MM.1S (cell line): ENCODE measurements around the gene RAX.

ENCODE experiments used
- DNase-seq: peaks from one replicate; pipeline ENCODE4 v3.0.0-alpha.2; 2015
- H2AFZ ChIP-seq: fragments of 300-600 bp; sonication (generic); 2 replicates; pipeline ENCODE4 v1.6.0; 2016; ENCODE audit warnings: antibody characterized with exemption, low read length
- H3F3A ChIP-seq: fragments of 300-600 bp; sonication (generic); 2 replicates; pipeline ENCODE4 v1.6.1; 2016; ENCODE audit warnings: mild to moderate bottlenecking, antibody characterized with exemption, low read length, moderate library complexity, mixed read lengths; ENCODE audit not compliant: insufficient read depth
- H3K27ac ChIP-seq: fragments of 300-600 bp; sonication (generic); 2 replicates; pipeline ENCODE4 v1.5.1; 2016; ENCODE audit warnings: mild to moderate bottlenecking, low read length
- H3K27me3 ChIP-seq: fragments of 300-600 bp; sonication (generic); replicated peaks from 2 replicates; pipeline ENCODE4 v1.6.0; 2016; ENCODE audit warnings: low read length; ENCODE audit not compliant: insufficient read depth
- H3K36me3 ChIP-seq: fragments of 300-600 bp; sonication (generic); replicated peaks from 2 replicates; pipeline ENCODE4 v1.6.1; 2016; ENCODE audit warnings: mild to moderate bottlenecking, low read length, mixed read lengths; ENCODE audit not compliant: insufficient read depth
- H3K4me1 ChIP-seq: fragments of 300-600 bp; sonication (generic); 2 replicates; pipeline ENCODE4 v1.6.1; 2016; ENCODE audit warnings: low read length, mixed read lengths
- H3K4me2 ChIP-seq: fragments of 300-600 bp; sonication (generic); 2 replicates; pipeline ENCODE4 v1.6.0; 2016; ENCODE audit warnings: low read depth, low read length
- H3K4me3 ChIP-seq: fragments of 300-600 bp; sonication (generic); 2 replicates; pipeline ENCODE4 v1.5.1; 2016; ENCODE audit warnings: low read length, mixed read lengths
- H3K79me2 ChIP-seq: fragments of 300-600 bp; sonication (generic); 2 replicates; pipeline ENCODE4 v1.6.1; 2016; ENCODE audit warnings: mixed run types, low read length, mixed read lengths
- H3K9ac ChIP-seq: fragments of 300-600 bp; sonication (generic); 2 replicates; pipeline ENCODE4 v1.6.1; 2016; ENCODE audit warnings: low read length, mixed read lengths
- H3K9me2 ChIP-seq: fragments of 300-600 bp; sonication (generic); replicated peaks from 2 replicates; pipeline ENCODE4 v1.6.1; 2016; ENCODE audit warnings: mild to moderate bottlenecking, low read length, mixed read lengths; ENCODE audit not compliant: insufficient read depth
- H3K9me3 ChIP-seq: fragments of 300-600 bp; sonication (generic); replicated peaks from 2 replicates; pipeline ENCODE4 v1.6.1; 2016; ENCODE audit warnings: mild to moderate bottlenecking, low read length, mixed read lengths; ENCODE audit not compliant: insufficient read depth
- H4K20me1 ChIP-seq: fragments of 300-600 bp; sonication (generic); 2 replicates; pipeline ENCODE4 v1.6.1; 2016; ENCODE audit warnings: mild to moderate bottlenecking, low read length, moderate library complexity, mixed read lengths; ENCODE audit not compliant: insufficient read depth
- CTCF ChIP-seq: fragments of 300-600 bp; sonication (generic); IDR thresholded peaks from 2 replicates; pipeline ENCODE4 v1.5.1; 2016; ENCODE audit warnings: antibody characterized with exemption, low read length, mixed read lengths
- EZH2 ChIP-seq: fragments of 300-600 bp; sonication (generic); optimal IDR thresholded peaks from 2 replicates; pipeline ENCODE3; 2017; ENCODE audit warnings: low read depth, mild to moderate bottlenecking, antibody characterized with exemption, low read length, mixed read lengths
- EZH2phosphoT487 ChIP-seq: fragments of 300-600 bp; sonication (generic); IDR thresholded peaks from 2 replicates; pipeline ENCODE4 v1.6.1; 2018; ENCODE audit warnings: antibody characterized with exemption, low read length

RAX gene

DNA sequence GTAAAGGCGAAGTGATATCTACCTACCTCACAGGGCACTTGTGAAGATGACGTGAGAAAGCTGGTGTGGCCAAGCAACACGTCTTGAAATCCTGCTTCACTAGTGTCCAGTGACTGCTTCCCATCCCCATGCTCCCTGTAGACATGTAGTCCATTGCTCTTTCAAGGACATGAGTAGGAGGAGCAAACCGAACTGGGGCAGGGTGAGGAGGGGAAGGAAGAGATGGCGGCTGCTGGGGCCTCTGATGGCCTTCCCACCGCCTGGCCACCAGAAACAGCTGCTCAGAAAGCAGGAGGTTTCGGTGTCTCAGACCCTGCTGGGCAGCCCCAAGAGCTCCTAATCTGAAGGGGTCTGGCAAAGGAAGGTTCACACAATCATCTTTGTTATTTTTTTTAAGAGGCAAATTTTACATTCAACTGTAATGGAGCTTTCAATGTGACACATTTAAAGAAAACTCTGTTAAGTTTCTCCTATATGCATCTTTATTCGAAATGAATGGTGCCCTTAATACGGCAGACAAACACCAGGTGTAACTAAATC lies 30.5 kb upstream of the RAX start:
- no peak overlapping the region for H3K4me2 ChIP-seq
- no peak overlapping the region for H3K9ac ChIP-seq
- no peaks in the 10 kb centered on the region for H3F3A ChIP-seq
- H3K27me3 ChIP-seq = no peaks in the 10 kb centered on the region
- no peaks in the 10 kb centered on the region for H3K79me2 ChIP-seq
- no peak for DNase-seq
- no peaks in the 10 kb centered on the region for H3K4me1 ChIP-seq
- no peak overlapping the region for H3K4me3 ChIP-seq
- H3K36me3 ChIP-seq = no peaks in the 10 kb centered on the region
- no peaks in the 10 kb centered on the region for H3K9me2 ChIP-seq
- no peak overlapping the region for H3K27ac ChIP-seq
- H4K20me1 ChIP-seq = no peaks in the 10 kb centered on the region
- H3K9me3 ChIP-seq = no peaks in the 10 kb centered on the region
- no peak for TF ChIP-seq EZH2phosphoT487
- no peak for TF ChIP-seq CTCF
- no peak for TF ChIP-seq EZH2
- no peak overlapping the region for H2AFZ ChIP-seq

DNA sequence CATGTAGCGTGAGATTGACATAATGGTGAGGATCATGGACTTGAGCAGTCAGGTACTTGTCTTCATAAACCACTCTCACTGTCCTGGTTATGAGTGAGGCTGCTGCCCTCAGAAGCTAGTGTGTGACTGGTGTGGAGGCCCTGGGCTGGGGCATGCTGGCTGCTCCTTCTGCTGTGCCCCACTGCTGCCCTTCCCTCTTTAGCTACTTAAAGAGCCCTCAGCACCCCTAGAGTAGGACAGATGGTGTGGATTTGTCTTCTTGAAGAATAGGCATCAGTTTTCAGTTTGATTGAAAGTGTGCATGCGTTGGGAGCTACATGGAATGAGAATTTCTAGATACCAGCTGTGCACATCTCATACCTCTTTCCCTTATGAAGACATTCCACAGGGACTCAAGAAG lies 29.8 kb upstream of the RAX start:
- no peaks in the 10 kb centered on the region for H3F3A ChIP-seq
- no peaks in the 10 kb centered on the region for H3K4me1 ChIP-seq
- TF ChIP-seq CTCF = no peak
- H3K27me3 ChIP-seq = no peaks in the 10 kb centered on the region
- H3K9ac ChIP-seq = no peak overlapping the region
- H3K4me3 ChIP-seq = no peak overlapping the region
- no peaks in the 10 kb centered on the region for H3K36me3 ChIP-seq
- H2AFZ ChIP-seq = no peak overlapping the region
- H3K9me2 ChIP-seq = no peaks in the 10 kb centered on the region
- H3K79me2 ChIP-seq = no peaks in the 10 kb centered on the region
- H3K27ac ChIP-seq = no peak overlapping the region
- H3K9me3 ChIP-seq = no peaks in the 10 kb centered on the region
- DNase-seq = no peak
- no peaks in the 10 kb centered on the region for H4K20me1 ChIP-seq
- H3K4me2 ChIP-seq = no peak overlapping the region

DNA sequence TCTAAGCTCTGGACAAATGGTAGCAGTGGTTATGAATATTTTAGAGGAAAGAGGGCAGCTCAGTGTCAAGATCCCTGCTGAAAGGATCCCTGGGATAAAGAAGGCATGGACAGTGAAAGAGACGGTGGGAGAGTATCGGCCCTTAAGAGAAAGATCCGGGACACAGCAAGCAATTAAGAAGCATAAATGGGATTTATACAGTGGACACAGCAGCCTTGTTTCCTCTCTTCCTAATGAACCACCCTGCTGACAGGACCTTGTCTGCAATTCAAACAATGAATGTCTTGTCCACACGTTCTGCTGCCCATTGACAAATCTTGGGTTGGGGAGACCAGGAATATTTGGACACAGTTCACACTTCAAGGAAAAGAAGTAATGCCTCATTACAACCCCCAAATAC lies 28.7 kb upstream of the RAX start:
- no peaks in the 10 kb centered on the region for H3K27me3 ChIP-seq
- H3F3A ChIP-seq = no peaks in the 10 kb centered on the region
- H2AFZ ChIP-seq = no peak overlapping the region
- no peak overlapping the region for H3K4me2 ChIP-seq
- H3K9ac ChIP-seq = no peak overlapping the region
- H3K9me3 ChIP-seq = no peaks in the 10 kb centered on the region
- no peaks in the 10 kb centered on the region for H3K4me1 ChIP-seq
- H3K9me2 ChIP-seq = no peaks in the 10 kb centered on the region
- TF ChIP-seq EZH2 (no peak), EZH2phosphoT487 (no peak), CTCF (no peak)
- DNase-seq = no peak
- no peak overlapping the region for H3K27ac ChIP-seq
- no peaks in the 10 kb centered on the region for H4K20me1 ChIP-seq
- H3K36me3 ChIP-seq = no peaks in the 10 kb centered on the region
- no peaks in the 10 kb centered on the region for H3K79me2 ChIP-seq
- no peak overlapping the region for H3K4me3 ChIP-seq
